AG20443 (cell line): ENCODE results near the gene CTAG2.
"Not testable (repeated sequence)": the region's sequence is repeated elsewhere in the genome, so short reads cannot be mapped to it uniquely, and the experiment has no call there.

Source experiments
- DNase-seq: peaks from one replicate; pipeline ENCODE4 v3.0.0; 2012; ENCODE audit warnings: low spot score, mixed read lengths

Gene CTAG2

GRCh38 chrX:154645745-154646378, 7.5 kb downstream of the CTAG2 start:
- DNase-seq: not testable (repeated sequence)

- not testable (repeated sequence) for DNase-seq
Measured at GRCh38 chrX:154643708-154644107, 9.7 kb downstream of the CTAG2 start.

DNA sequence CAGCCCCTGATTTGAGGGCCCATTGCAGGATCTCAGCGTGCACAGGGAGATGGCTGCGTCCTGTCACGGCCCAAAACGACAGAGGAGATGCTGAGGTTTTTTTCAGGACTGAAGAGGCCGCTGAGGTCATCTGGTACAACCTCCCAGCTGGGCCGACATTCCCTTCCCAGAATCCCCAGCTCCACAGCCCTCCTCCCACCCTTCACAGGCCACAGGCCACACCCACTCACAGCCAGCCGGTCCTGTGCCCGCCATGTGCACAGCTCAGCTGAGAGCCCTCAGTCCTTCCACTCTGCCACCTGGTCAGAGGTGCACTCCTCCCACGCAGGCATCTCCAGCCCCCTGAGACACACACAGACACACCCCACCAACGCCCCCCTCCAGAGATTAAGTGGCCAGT, 11.6 kb downstream of the CTAG2 start:
- DNase-seq: not testable (repeated sequence)

DNA sequence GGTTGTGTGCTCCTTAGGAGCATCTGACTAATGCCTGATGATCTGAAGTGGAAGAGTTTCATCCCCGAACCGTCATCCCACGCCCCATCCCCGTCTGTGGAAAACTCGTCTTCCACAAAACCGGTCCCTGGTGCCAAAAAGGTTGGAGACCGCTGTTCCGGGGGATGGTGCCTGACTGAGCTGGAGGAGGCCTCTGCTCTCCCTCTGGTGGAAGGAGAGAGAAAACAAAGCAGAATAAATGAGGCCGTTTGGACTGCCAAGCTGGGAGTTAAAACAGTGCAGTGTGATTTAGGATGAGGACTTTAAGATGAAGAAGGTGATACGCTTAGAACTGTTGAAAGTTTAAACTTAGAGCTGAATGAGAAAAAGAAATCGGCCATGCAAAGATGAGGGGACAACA, 19.7 kb downstream of the CTAG2 start:
- not testable (repeated sequence) for DNase-seq

DNA sequence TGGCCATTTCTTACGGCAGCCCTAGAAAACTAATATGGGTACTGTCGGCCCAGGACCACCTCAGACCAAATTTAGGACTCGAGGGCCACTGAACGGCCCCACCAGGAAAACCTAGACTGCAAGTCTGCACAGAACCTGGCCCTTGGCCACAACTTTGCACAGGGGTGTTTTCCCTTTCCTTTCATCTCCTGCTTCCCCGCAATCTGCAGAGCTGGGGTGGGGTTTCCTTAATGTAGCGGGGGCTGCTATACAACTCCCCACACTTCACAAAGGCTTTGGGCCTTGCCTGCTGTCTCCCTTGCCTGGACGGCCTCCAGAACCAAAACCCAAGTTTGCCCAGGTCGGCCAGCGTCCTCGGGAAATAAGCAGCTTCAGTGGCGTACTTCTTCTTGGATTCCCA, 22.4 kb downstream of the CTAG2 start:
- DNase-seq: not testable (repeated sequence)

DNA sequence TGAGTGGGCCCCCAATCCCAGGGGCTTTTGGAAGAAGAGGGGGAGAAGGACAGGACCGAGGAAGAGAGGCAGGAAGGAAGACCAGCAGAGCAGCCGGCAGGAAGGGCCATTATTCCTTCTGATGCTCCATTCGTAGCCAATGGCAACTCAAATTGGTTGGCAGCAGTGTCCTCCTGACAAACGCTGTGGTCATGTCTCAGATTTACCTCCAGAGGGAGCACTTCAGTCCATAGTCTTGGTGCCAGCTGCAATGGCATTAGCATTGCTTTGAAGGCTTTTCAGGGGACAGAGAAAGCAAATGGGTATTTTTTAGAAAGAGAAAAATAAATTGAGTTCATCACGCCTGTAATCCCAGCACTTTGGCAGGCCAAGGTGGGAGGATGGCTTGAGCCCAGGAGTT, 24.4 kb downstream of the CTAG2 start:
- not testable (repeated sequence) for DNase-seq

GRCh38 chrX:154620767-154621414, 32.5 kb downstream of the CTAG2 start:
- not testable (repeated sequence) for DNase-seq

DNA sequence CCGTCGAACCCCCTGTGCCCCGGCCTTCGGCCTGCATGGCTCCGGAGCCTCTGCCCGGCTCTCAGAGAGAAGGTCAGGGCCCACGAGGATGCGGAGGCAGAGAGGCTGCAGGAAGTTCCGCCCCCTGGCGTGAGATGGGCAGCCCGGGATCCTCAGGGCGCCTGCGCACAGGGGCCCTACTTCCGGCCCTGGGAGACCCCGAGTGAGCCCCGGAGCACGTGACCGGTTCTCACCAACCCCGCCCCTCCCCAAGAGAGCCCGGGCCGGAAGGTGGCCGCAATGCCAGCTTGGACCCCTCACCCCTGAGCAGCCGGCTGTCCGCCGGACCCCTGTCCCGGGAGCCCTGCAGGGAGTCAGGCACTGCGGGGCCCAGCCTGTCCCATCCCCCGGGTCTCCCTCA, 34.2 kb downstream of the CTAG2 start, which contains the start of gene CTAG1B:
Gene CTAG1B (minus strand): TSS at position 101 of the 400 bp plus-strand sequence. CDS start 64 bp downstream, at position 37.
- not testable (repeated sequence) for DNase-seq

GRCh38 chrX:154613586-154613985, 39.8 kb downstream of the CTAG2 start:
- not testable (repeated sequence) for DNase-seq

DNA sequence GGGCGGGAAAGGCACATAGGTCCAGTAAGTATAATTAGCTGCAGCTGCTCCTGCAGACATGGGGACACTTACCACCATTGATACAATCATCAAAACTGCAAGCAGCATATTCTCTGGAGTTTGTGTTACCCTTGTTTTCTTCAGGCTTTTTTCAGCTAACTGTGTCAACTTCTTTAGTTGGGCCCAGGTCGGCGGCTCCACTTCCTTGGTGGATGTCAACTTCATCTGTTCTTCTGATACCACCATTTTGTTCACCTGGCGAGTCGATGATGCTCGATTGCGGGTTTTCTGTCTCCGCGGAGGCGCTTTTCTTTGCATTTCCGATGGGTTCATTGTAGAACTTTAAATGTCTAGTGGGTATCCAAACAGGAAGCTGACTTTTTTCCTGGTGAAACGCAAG, 42.2 kb downstream of the CTAG2 start:
- not testable (repeated sequence) for DNase-seq

DNA sequence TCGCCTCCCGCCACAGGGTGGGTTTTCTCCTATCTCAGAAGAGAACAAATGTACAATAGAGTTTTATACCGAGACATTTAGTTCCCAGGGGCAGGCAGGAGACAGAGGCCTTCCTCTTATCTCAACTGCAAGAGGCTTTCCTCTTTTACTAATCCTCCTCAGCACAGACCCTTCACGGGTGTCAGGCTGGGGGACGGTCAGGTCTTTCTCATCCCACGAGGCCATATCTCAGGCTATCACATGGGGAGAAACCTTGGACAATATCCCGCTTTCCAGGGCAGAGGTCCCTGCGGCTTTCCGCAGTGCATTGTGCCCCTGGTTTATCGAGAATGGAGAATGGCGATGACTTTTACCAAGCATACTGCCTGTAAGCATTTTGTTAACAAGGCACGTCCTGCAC, 44.6 kb downstream of the CTAG2 start:
- DNase-seq: not testable (repeated sequence)

GRCh38 chrX:154607976-154608375, 45.4 kb downstream of the CTAG2 start:
- DNase-seq: not testable (repeated sequence)

DNA sequence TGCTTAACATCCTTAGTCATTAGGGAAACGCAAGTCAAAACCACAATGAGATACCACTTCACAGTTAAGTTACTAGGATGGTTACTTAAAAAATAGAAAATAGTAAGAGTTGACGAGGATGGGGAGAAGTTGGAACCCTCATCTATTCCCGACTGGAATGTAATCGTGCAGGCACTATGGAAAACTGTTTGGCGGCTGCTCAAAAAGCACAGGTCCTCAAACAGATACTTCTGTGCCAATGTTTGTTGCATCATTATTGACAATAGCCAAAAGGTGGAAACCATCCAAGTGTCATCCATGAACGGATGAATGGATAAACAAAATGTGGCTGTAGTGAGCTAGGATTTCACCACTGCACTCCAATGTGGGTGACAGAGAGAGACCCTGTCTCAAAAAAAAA, 46.0 kb downstream of the CTAG2 start:
- DNase-seq: no peak

- DNase-seq: no peak
Measured at GRCh38 chrX:154605566-154605965, 47.8 kb downstream of the CTAG2 start.

GRCh38 chrX:154603438-154604430, 49.6 kb downstream of the CTAG2 start:
- DNase-seq: peak; percentile 37

DNA sequence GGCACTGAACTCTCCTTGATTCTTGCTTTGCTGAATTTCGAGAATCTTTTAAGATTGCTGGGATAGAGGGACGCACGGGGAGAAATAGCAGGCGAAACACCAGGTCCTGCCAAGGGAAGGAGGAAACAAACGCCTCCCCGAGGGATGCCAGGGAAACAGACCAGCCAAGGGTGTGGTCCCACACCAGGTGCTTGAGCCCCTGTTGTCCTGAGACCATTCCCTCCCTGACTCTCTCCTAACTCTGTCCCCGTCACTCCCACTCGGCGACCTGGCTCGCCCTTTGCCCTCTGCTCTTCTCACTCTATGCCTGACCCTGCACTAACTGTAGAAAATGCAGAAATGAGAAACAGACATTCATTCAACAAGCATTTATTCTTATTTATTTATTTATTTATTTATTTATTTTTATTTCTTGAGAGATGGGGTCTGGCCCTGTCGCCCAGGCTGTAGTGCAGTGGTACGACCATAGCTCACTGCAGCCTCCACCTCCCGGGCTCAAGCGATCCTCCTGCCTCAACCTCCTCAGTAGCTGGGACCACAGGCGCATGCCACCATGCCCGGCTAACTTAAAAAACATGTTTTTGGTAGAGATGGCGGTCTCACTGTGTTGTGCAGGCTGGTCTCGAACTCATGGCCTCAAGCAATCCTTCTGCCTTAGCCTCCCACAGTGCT, 50.5 kb downstream of the CTAG2 start:
- DNase-seq: no peak

GRCh38 chrX:154602226-154602625, 51.2 kb downstream of the CTAG2 start:
- DNase-seq: no peak
